ENCODE results near the gene STAP2. TPM values are rescaled to one million over a fixed set of nuclear protein-coding genes. Genes with fewer than 3 reads are reported as not detected.
A peak's percentile ranks its signal among the peaks of the same experiment; 100 is the strongest.

Gene STAP2
- total RNA-seq, 1 donor: 9.9 TPM

DNA sequence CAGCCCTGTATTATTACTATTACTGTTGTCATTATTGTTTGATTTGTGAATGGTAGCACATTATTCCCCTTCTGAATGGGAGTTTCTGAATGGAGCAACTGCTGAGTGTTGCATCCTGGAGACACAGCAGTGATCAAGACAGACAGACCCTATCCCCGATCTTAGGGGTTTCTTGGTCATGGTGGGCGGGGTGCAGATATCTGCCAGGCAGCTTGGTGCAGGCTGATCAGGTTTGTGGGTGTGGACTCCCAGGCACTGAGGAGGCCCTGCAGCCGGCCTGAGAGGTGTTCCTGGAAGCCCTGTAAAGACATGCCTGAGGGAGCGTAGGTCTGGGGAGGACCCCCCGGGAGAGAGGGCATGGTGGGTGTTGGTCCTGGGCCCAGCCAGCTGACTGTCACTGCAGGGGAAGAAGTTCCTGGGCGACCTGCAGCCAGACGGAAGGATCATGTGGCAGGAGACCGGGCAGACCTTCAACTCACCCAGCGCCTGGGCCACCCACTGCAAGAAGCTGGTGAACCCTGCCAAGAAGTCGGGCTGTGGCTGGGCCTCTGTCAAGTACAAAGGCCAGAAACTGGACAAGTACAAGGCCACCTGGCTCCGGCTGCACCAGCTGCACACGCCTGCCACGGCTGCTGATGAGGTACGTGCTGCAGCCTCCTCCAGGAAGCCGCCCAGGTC is 6.9 kb upstream of the STAP2 start:
- H3K4me3 ChIP-seq (ENCODE audit: low read depth, low read length): no peak overlapping the region
- DNase-seq (ENCODE audit: low read depth): no peak
- TF ChIP-seq, protein P1, sequence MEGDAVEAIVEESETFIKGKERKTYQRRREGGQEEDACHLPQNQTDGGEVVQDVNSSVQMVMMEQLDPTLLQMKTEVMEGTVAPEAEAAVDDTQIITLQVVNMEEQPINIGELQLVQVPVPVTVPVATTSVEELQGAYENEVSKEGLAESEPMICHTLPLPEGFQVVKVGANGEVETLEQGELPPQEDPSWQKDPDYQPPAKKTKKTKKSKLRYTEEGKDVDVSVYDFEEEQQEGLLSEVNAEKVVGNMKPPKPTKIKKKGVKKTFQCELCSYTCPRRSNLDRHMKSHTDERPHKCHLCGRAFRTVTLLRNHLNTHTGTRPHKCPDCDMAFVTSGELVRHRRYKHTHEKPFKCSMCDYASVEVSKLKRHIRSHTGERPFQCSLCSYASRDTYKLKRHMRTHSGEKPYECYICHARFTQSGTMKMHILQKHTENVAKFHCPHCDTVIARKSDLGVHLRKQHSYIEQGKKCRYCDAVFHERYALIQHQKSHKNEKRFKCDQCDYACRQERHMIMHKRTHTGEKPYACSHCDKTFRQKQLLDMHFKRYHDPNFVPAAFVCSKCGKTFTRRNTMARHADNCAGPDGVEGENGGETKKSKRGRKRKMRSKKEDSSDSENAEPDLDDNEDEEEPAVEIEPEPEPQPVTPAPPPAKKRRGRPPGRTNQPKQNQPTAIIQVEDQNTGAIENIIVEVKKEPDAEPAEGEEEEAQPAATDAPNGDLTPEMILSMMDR (IDR thresholded peaks at IDR 0.05; ENCODE audit: insufficient read depth, low read depth, low read length): no peak

DNA sequence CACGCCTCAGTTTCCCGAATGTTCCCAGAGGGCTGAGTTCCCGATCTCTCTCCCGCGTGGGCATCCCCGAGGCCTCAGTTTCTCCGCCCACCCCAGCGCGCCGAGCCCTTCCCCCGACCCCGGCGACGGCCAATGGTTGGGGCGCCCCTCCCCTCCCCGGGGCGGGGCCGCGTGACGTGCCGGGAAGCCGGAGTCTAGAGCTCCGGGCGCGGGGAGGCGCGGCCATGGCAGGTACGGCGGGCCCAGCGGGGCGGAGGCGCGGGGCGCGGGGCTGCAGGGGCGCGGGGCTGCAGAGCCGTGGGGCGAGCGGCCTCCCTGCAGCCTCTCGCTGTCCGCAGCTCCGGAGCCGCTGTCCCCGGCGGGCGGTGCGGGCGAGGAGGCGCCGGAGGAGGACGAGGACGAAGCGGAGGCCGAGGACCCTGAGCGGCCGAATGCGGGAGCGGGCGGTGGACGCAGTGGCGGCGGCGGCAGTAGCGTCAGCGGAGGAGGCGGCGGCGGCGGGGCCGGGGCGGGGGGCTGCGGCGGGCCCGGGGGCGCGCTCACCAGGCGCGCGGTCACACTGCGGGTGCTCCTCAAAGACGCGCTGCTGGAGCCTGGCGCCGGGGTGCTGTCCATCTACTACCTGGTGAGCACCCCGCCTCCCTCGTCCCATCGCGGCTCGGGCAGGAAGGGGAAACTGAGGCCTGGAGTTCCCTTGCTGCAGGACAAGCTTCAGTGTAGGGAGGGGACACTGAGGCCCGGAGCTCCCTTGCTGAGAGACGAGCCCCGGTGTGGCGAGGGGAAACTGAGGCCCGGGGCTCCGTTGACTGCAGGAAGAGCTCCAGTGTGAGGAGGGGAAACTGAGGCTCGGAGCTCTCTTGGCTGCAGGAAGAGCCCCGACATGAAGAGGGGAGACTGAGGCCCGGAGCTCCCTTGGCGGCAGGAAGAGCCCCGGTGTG is 5.0 kb upstream of the STAP2 start, which contains the start of gene MPND:
Gene MPND, plus strand, starts transcription at position 193 of the 938 bp plus-strand sequence. Its CDS starts 32 bp downstream, at position 225.
- TF ChIP-seq, protein P1 (IDR thresholded peaks at IDR 0.05; ENCODE audit: insufficient read depth, low read depth, low read length): no peak
- peak within 1 kb of the TSS; percentile 71 for H3K4me3 ChIP-seq (ENCODE audit: low read depth, low read length)
- DNase-seq (ENCODE audit: low read depth): peak; percentile 79

DNA sequence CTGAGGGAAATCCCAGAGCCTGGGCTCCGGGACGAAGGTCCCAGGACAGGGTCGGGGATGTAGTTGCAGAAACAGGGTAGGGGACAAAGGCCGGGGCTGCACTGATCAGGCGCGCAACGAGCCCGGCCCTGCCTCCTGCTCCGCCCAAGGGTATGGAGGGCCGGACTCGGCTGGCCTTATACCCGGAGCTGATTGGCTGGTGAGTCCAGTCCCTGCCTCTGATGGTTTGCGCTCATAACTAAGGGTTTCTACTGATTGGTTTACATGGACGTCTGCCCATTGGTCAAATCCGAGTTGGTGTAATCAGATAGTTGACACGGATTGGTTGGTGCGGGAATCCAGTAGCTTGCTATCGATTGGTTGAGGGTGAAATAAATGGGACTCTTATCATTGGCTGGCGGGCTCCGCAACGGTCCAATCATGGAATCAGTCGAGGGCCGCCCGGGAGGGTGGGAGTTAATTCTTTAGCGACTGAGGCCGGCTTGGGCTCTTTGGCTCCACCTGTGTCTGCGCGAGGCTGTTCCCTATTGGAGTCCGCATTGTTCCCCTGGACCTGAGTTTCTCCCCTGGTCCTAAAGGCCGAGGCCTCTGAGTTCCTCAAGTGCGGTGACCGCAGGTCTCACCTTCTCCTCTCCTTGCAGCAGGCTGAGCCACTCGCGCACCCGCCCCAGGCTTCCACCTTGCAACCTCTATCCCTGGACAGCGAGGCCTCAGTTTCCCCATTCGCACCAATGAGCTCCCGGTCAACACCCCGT is 4.2 kb upstream of the STAP2 start:
- TF ChIP-seq, protein P1 (IDR thresholded peaks at IDR 0.05; ENCODE audit: insufficient read depth, low read depth, low read length): peak; percentile 13
- DNase-seq (ENCODE audit: low read depth): peak; percentile 100
- peak overlapping the region; percentile 71 for H3K4me3 ChIP-seq (ENCODE audit: low read depth, low read length)

DNA sequence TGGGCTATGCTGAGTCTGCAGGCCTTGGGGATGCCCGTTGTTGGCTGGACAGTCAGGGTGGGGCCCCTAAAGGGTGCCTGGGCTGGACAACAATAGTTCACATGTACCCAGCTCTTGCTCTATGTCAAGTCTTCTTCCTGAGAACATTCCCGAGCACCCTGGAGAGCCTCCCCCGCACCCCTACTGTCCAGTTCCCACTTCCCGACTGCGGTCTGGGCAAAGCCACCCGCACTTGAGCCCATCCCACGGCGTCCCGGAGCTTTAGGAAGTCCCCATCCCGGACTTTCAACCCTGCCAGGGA is 3.6 kb upstream of the STAP2 start:
- H3K4me3 ChIP-seq (ENCODE audit: low read depth, low read length): peak overlapping the region; percentile 66
- peak; percentile 71 for DNase-seq (ENCODE audit: low read depth)
- TF ChIP-seq, protein P1 (IDR thresholded peaks at IDR 0.05; ENCODE audit: insufficient read depth, low read depth, low read length): no peak

DNA sequence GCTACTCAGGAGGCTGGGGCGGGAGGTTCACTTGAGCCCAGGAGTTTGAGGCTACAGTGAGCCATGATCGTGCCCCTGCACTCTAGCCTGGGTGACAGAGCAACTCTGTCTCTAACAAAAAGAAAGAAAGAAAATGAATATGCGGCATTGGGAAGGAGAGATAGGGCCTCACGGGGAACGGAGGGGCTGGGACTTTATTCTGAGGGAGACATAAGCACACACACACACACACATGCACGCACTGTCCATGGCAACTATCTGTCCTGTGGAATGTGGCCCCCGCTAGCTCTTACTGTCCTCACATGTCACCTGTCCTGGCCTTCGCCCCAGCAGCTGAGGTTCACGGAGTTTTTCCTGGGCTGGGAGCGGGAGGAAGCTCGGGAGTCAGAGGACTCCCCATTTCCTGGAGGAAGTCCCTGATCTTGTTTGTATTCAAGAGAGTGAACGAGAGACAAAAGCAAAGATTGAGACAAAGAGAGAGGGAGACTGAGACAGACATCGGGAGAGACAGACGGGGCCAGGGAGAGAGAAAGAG is 654 bp downstream of the STAP2 start:
- H3K4me3 ChIP-seq (ENCODE audit: low read depth, low read length): peak overlapping the region; percentile 45
- TF ChIP-seq, protein P1 (IDR thresholded peaks at IDR 0.05; ENCODE audit: insufficient read depth, low read depth, low read length): no peak
- DNase-seq (ENCODE audit: low read depth): peak; percentile 12

DNA sequence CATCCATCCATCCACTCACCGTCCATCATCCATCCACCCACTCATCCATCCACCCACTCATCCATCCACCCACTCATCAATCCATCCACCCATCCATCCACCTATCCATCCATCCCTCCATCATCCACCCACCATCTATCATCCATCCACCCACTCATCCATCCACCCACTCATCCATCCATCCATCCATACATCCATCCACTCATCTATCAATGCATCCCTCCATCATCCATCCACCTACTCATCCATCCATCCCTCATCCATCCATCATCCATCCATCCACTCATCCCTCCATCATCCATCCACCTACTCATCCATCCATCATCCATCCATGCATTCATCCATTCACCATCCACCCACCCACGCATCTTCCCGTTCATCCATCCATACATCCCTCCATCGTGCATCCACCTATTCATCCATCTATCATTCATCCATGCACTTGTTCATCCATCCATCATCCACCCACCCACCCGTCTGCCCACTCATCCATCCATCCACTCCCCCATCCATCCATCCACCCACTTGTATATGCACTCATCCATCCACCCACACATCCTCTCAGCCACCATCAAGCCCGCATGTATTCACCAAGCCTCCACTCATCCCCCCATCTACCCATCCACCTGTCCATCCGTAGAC is 3.6 kb downstream of the STAP2 start:
- no peak for DNase-seq (ENCODE audit: low read depth)
- no peak overlapping the region for H3K4me3 ChIP-seq (ENCODE audit: low read depth, low read length)
- TF ChIP-seq, protein P1 (IDR thresholded peaks at IDR 0.05; ENCODE audit: insufficient read depth, low read depth, low read length): no peak
